HEK293T (cell line): ENCODE measurements around the gene FN3KRP.

Source experiments
- CTCF ChIA-PET: fragments of 350-600 bp; formaldehyde crosslinking; extraction: SDS; loops from one replicate; lab custom pipeline; 2021; ENCODE audit warnings: antibody characterized with exemption, inconsistent platforms; lab: Yijun Ruan, JAX
- POLR2A ChIA-PET: fragments of 350-600 bp; formaldehyde crosslinking; extraction: SDS; loops from one replicate; lab custom pipeline; 2020; ENCODE audit warnings: antibody characterized with exemption, inconsistent platforms; lab: Yijun Ruan, JAX
- DNase-seq: peaks from one replicate; pipeline ENCODE4 v3.0.0; 2012; ENCODE audit warnings: mixed read lengths; ENCODE audit errors: extremely low spot score
- ARNT ChIP-seq: fragments of 450-650 bp; IDR thresholded peaks from 2 replicates; pipeline ENCODE4 v1.6.1; 2017; ENCODE audit warnings: mild to moderate bottlenecking
- BHLHE40 ChIP-seq: fragments of 450-650 bp; IDR thresholded peaks from 2 replicates; pipeline ENCODE4 v1.6.1; 2016; ENCODE audit warnings: mild to moderate bottlenecking, moderate library complexity, borderline replicate concordance
- CTBP1 ChIP-seq: fragments of 450-650 bp; IDR thresholded peaks from 2 replicates; pipeline ENCODE4 v1.6.1; 2016; ENCODE audit warnings: borderline replicate concordance
- ELF4 ChIP-seq: fragments of 450-650 bp; IDR thresholded peaks from 2 replicates; pipeline ENCODE4 v1.6.1; 2017; ENCODE audit warnings: antibody characterized with exemption
- FOXA1 ChIP-seq: fragments of 450-650 bp; IDR thresholded peaks from 2 replicates; pipeline ENCODE4 v1.6.1; 2016; ENCODE audit warnings: mild to moderate bottlenecking
- FOXK2 ChIP-seq: fragments of 450-650 bp; IDR thresholded peaks from 2 replicates; pipeline ENCODE4 v1.6.1; 2016; ENCODE audit warnings: mild to moderate bottlenecking
- FOXM1 ChIP-seq: fragments of 450-650 bp; IDR thresholded peaks from 2 replicates; pipeline ENCODE4 v1.6.1; 2017; ENCODE audit warnings: mild to moderate bottlenecking, borderline replicate concordance
- HDGF ChIP-seq: fragments of 450-650 bp; IDR thresholded peaks from 2 replicates; pipeline ENCODE4 v1.6.1; 2017; ENCODE audit warnings: antibody characterized with exemption, borderline replicate concordance
- L3MBTL2 ChIP-seq: fragments of 450-650 bp; conservative IDR thresholded peaks from 2 replicates; pipeline ENCODE4 v1.6.1; 2016; ENCODE audit warnings: mild to moderate bottlenecking
- LEF1 ChIP-seq: fragments of 450-650 bp; IDR thresholded peaks from 2 replicates; pipeline ENCODE4 v1.6.1; 2017; ENCODE audit warnings: mild to moderate bottlenecking, borderline replicate concordance
- NFRKB ChIP-seq: fragments of 450-650 bp; IDR thresholded peaks from 2 replicates; pipeline ENCODE4 v1.6.1; 2016; ENCODE audit warnings: mild to moderate bottlenecking, moderate library complexity
- SP1 ChIP-seq: fragments of 450-650 bp; IDR thresholded peaks from 2 replicates; pipeline ENCODE4 v1.6.1; 2017
- SUZ12 ChIP-seq: fragments of 450-650 bp; IDR thresholded peaks from 2 replicates; pipeline ENCODE4 v1.6.1; 2016; ENCODE audit warnings: mild to moderate bottlenecking
- TARDBP ChIP-seq: fragments of 450-650 bp; IDR thresholded peaks from 2 replicates; pipeline ENCODE4 v1.6.1; 2016
- ZNF384 ChIP-seq: fragments of 450-650 bp; IDR thresholded peaks from 2 replicates; pipeline ENCODE4 v1.6.1; 2016
- TF ChIP-seq, protein P1 (sequence below): fragments of 450-650 bp; IDR thresholded peaks from 2 replicates; pipeline ENCODE4 v1.6.1; 2016

The FN3KRP gene

GRCh38 chr17:82718986-82719685, 2.6 kb downstream of the FN3KRP start:
- CTCF ChIA-PET: interaction anchor here (0.6 kb wide), 1 partner anchor 428 kb away, joined by 3 read pairs; no protein-coding TSS in a partner anchor
- POLR2A ChIA-PET: no interaction called here
- no peak for DNase-seq
- TF ChIP-seq SP1: no peak
- no peak for TF ChIP-seq ELF4
- no peak for TF ChIP-seq FOXK2
- no peak for TF ChIP-seq NFRKB
- TF ChIP-seq TARDBP: no peak
- TF ChIP-seq ZNF384: no peak
- TF ChIP-seq HDGF: no peak
- no peak for TF ChIP-seq CTBP1
- TF ChIP-seq LEF1: no peak
- no peak for TF ChIP-seq FOXM1

DNA sequence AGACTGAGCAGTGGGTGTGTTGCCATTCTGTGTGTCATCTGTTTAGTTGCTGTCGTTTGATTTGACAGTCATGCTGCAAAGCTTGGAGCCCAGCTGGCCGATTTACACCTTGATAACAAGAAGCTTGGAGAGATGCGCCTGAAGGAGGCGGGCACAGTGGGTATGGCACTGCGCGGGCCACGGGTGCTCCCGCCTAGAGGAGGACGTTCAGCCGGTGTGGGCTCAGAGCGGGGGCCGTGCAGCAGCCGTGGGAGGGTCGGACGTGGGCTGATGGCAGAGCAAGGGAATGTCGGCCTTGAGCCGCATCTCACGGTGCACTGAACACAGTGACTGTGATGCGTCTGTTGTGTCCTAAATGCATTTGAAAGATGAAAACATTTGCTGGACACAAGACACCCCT, 3.7 kb downstream of the FN3KRP start:
- POLR2A ChIA-PET: no interaction called here
- CTCF ChIA-PET: no interaction called here
- TF ChIP-seq LEF1: no peak
- no peak for TF ChIP-seq NFRKB
- no peak for TF ChIP-seq ARNT
- no peak for TF ChIP-seq L3MBTL2
- no peak for TF ChIP-seq TARDBP
- TF ChIP-seq FOXA1: no peak
- TF ChIP-seq, protein P1, sequence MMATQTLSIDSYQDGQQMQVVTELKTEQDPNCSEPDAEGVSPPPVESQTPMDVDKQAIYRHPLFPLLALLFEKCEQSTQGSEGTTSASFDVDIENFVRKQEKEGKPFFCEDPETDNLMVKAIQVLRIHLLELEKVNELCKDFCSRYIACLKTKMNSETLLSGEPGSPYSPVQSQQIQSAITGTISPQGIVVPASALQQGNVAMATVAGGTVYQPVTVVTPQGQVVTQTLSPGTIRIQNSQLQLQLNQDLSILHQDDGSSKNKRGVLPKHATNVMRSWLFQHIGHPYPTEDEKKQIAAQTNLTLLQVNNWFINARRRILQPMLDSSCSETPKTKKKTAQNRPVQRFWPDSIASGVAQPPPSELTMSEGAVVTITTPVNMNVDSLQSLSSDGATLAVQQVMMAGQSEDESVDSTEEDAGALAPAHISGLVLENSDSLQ: no peak
- TF ChIP-seq SP1: no peak
- TF ChIP-seq HDGF: no peak
- TF ChIP-seq FOXM1: no peak
- no peak for TF ChIP-seq ELF4
- TF ChIP-seq ZNF384: no peak
- DNase-seq: no peak

DNA sequence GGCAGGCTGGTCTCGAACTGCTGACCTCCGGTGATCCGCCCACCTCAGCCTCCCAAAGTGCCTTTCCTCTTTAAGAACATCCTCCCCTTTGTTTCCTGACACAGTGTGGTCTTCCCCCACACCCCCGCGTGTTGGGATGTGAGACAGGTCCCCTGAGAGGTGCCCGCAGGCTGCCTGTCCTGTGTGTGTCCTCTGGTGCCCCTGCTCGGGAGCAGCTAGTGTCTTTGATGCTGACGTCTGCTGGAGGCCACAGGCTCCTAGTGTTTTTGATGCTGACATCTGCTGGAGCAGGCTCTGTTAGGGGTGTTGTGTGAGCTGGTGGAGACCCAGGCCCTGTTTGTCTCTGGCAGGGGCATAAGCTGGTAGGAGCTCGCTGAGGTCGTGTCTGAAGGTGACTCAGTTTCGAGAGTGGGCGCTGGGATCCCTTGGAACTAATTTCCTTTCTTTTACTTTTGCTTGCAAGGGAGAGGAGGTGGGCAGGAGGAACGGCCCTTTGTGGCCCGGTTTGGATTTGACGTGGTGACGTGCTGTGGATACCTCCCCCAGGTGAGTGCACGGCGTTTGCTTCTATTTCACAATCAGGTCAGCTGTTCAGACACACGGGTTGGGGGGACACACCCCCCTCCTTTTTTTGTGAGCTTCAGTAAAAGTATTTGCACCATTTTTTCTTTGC, 6.0 kb downstream of the FN3KRP start:
- no peak for TF ChIP-seq SUZ12
- no peak for TF ChIP-seq HDGF
- no peak for TF ChIP-seq SP1
- TF ChIP-seq L3MBTL2: no peak
- TF ChIP-seq FOXM1: no peak
- no peak for TF ChIP-seq BHLHE40
- TF ChIP-seq TARDBP: no peak
- TF ChIP-seq ARNT: no peak
- POLR2A ChIA-PET: no interaction called here
- DNase-seq: no peak
- CTCF ChIA-PET: no interaction called here

DNA sequence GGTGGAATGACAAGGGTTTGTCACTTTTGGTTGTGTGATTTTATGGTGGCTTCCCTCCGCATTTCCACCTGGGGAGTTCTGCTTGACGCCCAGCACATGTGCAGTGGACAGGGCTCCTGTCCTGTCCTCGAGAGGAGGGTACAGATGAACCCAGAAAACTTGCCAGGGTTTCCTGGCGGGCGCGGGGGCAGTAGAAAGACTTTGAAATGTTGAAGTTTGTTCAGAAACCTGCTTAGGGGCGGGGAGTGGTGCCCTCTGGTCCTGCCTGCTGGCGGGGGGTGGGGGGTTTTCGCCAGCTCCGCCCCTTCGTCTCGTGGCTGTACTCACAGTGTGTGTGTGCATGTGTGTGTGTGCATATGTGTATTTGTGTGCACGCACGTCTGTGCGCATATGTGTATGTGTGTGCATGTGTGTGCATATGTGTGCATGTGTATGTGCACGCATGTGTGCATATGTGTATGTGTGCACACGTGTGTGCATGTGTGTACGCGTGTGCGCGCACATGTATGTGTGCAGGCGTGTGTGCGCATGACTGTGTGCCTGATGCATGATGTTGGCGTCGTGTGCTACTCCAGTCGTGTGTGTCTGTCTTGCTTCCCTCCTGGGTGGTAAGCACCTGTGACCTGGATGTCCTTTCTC, 6.8 kb downstream of the FN3KRP start:
- no peak for DNase-seq
- CTCF ChIA-PET: no interaction called here
- POLR2A ChIA-PET: no interaction called here
- TF ChIP-seq FOXK2: no peak
- TF ChIP-seq TARDBP: no peak
- no peak for TF ChIP-seq BHLHE40
- no peak for TF ChIP-seq NFRKB
- TF ChIP-seq FOXM1: no peak
- no peak for TF ChIP-seq L3MBTL2
- TF ChIP-seq, protein P1: no peak
- TF ChIP-seq FOXA1: no peak
- no peak for TF ChIP-seq SUZ12
- no peak for TF ChIP-seq ARNT
- no peak for TF ChIP-seq ELF4
- TF ChIP-seq LEF1: no peak
- no peak for TF ChIP-seq CTBP1

- POLR2A ChIA-PET: interaction anchor here (0.9 to 3.0 kb wide), 2 partner anchors 10 kb away, joined by 3 to 14 read pairs; partner anchors contain the start of gene FN3KRP
- DNase-seq: no peak
- CTCF ChIA-PET: no interaction called here
- TF ChIP-seq ZNF384: no peak
Measured at GRCh38 chr17:82726427-82726826, 9.9 kb downstream of the FN3KRP start.

GRCh38 chr17:82729479-82730260, 13.2 kb downstream of the FN3KRP start:
- no peak for DNase-seq
- TF ChIP-seq SUZ12 (no peak), BHLHE40 (no peak), HDGF (no peak), SP1 (no peak), TARDBP (no peak), ZNF384 (no peak), ARNT (no peak), FOXM1 (no peak), FOXA1 (no peak), LEF1 (no peak), FOXK2 (no peak)
- ChIA-PET CTCF (interaction anchor here (0.6 kb wide), 1 partner anchor 235 kb away, joined by 3 read pairs; no protein-coding TSS in a partner anchor), POLR2A (interaction anchor here (3.0 kb wide), 1 partner anchor 13 kb away, joined by 14 read pairs; the partner anchor contains the start of gene FN3KRP)
